IPS-NIHi11 (cell line): ENCODE data around the gene NKD1.
A peak's percentile ranks its signal among the peaks of the same experiment; 100 is the strongest.

Experiments
- DNase-seq: peaks from one replicate; pipeline ENCODE4 v3.0.0; 2012; ENCODE audit warnings: mixed read lengths, low spot score

Gene NKD1

DNA sequence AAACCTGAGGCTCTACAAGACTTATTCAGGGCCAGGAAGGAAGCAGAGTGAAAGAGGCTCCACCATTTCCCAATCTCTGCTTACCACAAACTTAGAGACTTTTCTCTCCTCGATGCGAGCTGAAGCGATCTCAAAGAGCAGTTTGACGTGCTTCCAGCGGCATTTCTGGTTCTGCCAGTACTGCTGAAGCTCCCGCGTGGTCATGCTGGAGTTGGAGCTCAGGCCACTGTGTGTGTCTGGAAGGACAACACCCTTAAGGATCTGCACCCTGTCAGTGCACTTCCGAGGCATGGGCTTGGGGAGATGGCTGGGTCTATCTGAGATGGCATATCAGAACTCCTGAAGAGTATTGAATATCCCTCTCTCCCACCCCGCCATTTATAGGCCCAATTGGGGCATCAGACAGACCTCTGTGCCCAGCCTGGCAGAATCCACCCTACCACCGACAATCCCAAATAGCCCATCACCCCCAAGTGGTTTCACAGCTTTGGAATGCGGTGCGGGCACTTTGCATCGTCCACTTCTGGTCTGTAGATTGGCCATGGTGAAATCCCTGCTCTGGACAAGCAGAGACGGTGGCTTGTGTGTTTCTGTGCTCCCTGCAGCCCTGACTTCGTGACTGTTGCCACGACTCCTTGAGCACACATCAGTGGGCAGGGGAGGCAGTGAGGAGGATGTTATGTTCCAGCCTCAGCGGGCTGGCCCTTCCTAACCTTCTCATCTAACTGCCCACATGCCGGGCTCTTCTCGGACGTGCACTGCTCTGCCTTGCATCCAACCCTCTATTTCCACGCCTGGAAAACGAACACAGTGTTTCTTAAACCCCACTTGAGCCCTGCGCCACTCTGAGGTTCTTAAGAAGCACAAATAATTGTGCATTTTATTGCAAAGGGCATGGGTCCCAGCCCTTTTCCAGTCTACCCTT is 127.8 kb downstream of the NKD1 start:
- DNase-seq, result no peak

DNA sequence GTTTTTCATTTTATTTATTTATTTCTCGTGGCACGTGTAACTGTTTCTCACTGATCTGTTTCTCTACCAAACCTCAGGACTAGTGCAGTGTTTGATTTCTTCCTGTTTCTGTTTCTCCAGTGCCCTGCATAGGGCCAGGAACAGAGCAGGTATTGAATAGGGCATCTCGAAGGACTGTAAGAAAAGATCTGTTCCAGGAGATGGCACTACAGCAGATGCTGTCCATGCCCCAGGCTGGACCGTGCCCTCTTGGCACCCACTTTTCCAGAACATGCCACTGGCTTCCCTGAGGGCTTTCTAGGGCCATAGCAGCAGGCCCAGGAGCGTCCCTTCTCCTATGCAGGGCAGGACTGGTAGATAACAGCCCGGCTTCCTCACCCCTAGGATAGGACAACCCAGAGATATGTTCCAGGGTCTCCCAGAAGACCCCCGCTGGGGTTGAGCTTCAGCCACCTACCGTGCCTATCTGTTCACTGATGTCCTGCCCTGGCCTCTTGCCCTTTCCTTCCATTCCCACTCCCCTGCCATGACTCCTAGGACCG is 128.6 kb downstream of the NKD1 start:
- no peak for DNase-seq

DNA sequence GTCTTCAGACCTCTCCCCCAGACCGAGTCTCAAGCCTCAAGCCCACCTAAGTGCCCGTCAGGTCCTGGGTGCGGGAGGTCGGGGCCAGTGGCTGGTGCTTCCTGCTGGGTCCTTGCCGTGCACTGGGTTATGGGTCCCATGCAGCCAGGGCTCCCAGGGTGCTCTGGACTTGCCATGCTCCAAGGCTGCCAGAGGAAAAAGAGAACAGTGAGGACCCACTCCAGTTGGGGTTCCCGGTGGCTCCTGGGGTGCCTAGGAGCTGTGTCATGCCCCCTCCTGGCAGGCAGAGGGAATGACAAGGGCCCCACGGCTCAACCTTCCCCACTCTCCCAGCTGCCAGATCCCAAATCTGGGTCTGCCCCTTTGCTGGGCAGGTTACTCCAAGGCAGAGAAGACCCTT is 129.2 kb downstream of the NKD1 start:
- DNase-seq, result peak; percentile 71

DNA sequence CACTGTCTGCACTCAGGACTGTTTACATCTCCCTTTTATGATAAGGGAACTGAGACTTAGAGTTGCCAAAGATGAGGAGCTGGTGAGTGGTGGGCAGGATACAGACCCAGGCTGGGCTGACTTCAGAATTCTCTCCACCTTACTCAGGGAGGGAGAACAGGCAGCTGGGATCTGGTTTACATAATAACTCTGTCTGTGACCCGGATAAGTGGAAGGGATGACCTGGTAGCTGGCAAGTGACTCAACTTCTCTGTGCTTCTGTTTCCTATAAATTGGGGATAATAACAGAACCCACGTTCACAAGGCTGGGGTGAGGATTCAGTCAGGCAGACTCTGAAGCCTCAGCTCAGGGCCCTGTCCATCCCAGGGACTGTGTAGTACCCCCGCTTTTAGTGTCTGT is 130.3 kb downstream of the NKD1 start:
- DNase-seq, result no peak

DNA sequence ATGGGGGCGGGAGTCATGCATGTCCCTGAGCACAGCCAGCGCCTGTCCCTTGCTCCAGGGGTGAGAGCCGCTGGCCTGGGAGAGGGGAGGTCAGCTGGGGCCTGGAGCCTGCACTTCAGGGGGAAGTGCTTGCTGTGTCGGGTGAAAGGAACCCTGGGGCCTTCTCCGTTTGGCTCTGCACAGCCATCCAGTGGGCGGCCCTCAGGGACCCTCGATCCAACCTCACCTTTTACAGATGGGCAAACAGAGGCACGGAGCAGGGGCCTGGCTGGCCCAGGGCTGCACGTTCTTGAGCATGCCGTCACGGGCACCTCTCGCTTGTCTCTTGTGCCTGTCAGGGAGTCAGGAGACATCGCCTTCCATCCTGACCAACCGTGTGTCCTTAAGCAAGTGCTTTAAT is 131.1 kb downstream of the NKD1 start:
- no peak for DNase-seq

DNA sequence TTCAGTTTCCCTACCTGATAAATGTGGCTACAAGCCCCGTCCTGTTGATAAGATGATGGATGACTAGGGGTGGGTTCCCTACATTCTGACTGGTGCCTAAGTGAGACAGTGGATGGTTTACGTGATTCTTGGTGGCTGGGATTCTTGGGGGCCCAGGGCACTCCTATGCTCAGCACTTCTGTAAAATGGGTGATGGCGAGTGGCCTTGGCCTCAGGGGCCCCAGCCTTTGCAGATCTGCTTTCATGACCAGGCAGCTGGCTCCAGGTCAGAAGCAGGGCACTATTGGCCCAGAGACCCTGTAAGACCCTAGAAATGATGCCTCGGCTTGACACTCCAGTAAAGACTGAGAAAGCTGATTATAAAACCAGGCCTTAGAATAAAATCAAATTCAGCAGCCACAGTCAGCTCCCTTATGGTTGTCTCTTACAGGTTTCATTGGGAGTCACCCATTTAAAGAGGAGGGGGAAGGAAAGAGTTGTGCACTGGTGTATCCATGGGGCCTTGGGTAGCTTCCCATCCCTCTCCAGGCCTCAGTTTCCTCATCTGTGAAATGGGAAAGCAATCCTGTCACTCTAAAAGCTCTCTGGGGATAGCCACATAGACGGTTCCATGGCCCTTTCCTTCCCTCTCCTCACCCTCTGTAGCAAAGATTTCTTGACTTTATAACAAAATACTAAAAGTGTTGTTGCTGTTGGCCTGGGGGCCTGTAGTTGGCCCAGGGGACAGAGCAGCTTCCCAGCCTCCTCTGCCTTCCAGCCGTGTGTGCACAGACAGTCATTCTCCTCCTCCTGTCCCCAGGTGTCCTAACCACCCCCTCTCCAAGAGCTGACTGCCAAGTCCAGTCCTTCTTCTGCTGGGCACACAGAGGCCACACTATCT is 131.7 kb downstream of the NKD1 start:
- DNase-seq, result no peak

DNA sequence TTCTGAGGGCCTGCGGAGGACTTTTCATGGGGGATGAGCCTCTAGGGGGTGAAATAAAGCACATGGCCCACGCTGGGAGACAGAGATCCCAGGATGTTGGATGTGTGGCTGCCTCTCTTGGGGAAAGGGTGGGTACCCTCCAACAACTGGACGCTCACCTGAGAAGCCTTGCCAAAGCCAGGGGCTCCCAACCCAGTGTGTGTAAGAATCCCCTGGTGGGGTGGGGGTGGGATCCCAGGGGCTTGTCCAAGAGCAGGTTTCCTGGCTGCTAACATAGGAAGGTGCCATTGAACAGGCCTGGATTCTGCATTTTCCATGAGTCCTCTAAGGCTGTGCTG is 132.3 kb downstream of the NKD1 start:
- DNase-seq, result no peak

DNA sequence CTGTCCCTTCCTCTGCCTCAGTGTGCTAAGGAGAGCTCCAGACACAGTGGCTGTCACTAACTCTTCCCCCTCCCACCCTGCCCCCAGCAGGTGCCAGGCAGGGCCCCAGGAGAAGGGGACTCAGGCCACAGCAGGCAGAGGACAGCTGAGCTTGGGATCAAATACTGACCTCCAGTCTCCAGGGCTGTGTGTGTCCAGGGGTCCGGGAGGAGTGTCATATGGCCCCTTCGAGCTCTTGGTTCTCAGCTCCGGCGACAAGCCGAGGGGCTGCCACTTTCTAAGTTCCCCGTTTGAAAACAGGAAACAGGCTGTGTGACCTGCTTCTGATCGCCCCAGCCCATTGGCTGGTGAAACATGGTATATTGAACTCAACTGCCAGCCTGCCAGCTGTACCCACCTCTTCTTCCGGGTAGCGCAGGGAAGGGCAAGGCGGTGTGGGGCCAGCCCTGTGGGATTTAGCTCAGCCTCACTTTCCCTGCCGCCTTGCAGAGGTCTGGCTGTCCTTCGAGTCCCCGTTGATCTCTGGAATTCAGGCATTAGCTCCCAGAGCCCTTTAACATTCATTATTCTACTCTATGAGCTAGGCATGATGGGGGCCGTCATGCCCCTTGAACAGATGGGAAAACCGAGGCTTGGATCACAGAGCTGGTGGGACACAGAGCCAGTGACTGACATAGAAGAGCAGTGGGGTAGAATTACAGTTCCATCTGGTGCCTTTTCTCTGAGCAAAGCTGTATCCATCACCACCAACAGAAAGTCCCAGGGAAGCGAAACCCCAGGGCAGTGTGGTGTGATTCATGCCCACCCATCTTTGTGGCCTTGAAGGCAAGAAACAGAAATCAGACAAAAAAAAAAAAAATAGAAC is 133.1 kb downstream of the NKD1 start, which contains the start of gene SNX20:
Gene SNX20, minus strand, starts transcription at position 292 of the 865 bp plus-strand sequence. CDS start 3,786 bp downstream, outside the sequence.
- DNase-seq, result no peak

DNA sequence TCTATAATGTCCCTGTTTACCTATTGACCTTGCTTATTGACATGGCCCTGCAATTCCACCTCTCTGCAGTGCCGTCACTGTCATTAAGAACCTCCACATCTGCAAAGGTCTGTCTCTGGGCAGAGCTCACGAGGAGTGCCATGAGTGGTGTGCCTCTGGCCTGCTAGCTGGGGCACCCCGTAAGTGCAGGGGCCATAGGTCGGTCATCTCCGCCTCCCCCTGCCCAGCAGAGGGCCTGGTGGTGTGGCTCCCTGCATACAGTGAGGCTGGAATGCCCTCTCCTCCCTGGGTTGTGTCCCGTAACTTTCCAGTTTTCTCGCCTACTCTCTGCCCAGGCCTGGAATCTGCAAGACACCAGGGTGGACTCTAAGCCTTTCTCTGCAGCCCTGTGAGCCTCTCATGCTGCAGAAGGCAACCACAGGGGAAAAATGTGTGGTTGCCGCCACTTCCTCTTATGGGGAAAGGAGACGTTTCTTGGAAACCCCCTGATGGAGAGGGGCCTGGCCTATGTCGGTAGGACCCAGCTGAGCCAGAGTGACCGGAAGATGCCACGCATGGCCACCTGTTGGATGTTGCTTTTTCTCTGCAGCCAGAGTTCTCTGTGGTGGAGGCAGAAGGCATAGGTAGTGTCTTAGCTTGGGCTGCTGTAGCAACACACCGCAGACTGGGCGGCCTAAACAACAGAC is 135.6 kb downstream of the NKD1 start:
- no peak for DNase-seq

DNA sequence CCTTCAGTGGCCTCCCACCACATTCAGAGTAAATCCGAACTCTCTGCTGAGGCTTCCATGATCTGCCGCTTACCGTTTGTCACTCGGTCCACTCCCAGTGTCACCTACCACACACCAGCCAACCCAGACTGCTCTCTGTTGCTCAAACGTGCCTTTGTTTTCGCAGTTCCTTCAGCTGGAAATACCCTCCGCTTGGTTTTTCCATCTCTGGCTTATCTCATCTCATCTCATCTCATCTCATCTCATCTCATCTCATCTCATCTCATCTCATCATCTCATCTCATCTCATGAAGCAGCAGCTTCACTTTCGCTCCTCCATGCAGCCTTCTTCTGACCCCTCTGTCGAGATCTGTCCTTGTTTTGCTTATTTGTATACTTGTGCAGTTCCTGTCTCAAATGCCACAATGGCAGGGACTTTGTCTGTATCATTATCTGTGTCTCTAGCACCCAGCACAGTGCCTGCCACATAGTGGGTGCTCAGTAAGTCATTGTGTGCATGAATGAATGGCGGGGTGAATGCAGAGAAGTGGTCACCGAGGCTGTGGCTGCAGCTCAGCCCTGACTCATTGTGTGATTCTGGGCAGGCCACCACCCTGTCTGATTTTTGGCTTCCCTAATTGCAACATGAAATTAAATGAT is 136.7 kb downstream of the NKD1 start:
- DNase-seq, result no peak

DNA sequence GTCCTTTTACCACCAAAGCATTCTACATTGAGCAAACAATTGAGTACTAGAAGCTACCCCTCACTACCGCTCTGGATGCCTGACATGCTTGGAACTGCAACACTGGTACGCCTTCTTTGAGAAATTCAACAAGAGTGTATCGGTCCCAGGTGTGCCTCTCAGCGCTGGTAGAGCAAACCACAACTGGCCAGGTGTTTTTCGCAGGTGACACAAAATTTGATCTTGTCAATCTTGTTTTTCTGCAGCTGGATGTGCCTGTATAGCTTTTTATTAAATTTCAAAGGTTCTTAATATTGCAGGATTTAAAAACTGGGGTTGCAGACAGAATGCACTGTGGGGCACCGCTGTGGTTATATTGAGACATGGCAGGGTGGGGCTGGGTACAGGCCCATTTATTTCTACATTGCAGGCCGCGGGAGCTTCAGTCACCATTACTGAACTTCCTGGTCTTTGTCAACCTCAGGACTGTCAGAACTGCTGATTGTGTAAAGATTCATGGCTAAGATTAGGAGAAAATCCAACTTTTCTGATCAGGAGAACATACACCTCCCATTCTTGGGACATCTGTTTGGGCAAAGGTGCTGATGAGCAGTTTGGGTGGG is 137.4 kb downstream of the NKD1 start:
- DNase-seq, result no peak

DNA sequence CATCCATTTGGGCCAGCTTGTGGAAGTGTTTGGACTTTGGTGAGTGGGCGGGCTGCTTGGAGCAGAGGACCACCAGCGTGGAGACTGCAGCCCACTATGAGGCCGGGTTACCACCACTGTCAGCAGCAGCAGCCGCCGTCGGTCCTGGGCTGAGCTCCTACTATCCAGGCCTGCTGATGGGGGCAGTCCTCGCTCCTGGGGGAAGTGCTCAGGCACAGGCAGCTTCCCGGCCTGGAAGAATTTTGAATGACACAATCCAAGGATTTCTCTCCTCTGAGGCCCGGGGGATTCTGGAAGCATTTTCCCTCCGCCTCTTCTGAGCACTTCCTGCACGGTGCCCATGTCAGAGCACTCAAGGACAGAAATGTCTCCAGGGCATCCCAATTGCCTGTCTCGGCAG is 139.9 kb downstream of the NKD1 start:
- no peak for DNase-seq

DNA sequence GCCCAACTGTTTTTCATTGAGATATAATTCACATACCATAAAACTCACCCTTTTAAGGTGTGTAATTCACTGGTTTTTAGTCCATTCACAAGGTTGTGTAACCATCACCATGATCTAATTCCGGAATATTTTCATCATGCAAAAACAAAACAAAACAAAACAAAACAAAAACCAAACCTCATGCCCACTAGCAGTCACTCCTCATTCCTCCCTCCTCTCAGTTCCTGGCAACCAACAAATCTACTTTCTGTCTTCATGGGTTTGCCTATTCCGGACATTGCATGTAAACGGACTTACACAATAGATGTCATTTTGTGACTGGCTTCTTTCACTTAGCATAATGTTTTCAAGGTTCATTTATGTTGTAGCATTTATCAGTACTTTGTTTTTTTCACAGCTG is 140.7 kb downstream of the NKD1 start:
- DNase-seq, result no peak

DNA sequence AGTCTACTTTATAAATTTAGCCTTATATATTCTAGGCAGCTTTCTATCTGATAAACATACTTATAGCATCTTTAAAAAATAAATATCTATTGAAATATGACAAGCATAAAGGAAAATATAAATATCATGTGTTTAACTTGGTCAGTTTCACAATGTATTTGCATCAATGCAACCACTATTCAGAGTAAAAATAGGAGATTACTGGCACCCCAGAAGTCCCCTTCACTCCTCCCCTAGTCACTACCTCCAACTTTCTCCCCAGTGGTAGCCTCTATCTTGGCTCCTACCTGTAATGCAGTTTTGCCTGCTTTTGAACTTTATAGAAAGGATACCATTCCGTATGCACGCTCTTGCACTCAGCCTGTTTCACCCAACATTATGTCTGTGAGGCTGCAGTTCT is 142.0 kb downstream of the NKD1 start:
- DNase-seq, result no peak

DNA sequence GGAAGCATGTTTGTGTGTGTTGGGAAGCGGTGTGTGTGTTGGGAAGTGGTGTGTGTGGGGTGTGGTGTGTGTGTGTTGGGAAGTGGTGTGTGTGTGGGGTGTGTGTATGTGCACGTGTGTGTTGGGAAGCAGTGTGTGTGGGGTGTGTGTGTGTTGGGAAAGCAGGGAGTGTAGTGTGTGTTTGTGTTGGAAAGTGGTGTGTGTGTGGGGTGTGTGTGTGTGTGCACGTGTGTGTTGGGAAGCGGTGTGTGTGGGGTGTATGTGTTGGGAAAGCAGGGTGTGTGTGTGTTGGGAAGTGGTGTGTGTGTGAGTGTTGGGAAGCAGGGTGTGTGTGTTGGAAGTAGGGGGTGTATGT is 144.4 kb downstream of the NKD1 start:
- no peak for DNase-seq

DNA sequence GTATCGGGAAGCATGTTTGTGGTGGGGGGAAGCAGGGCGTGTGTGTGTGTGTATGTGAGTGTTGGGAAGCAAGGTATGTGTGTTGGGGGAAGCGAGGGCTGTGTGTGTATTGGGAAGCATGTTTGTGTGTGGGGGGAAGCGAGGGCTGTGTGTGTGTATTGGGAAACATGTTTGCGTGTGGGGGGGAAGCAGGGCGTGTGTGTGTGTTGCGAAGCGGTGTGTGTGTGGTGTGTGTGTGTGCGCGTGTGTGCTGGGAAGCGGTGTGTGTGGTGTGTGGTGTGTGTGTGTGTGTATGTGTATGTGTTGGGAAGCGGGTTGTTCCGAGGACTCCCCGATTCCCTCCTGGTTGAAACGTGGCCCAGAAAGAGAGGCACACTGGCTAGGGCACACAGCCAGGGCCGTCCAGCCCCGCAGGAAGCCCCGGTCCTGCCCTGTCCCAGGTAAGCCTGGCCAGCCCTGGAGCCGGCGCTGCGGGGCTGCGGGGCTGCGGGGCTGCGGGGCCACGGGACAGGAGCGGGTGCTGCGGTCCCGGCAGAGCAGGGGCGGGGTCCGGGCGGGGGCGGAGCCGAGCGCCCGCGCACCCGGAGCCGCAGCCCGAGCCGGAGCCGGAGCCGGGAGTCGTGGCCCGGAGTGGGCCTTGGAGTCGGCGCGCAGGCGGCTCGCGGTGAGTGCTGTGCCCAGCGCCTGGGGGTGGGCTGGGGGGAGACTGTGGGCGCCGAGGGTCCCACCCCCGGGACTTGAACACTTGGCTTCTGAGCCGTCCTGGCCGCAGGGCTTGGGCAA is 145.0 kb downstream of the NKD1 start, which contains the start of gene NOD2:
Gene NOD2, plus strand, starts transcription at position 608 of the 783 bp plus-strand sequence. CDS start 5,890 bp downstream, outside the sequence.
- DNase-seq, result peak; percentile 94

DNA sequence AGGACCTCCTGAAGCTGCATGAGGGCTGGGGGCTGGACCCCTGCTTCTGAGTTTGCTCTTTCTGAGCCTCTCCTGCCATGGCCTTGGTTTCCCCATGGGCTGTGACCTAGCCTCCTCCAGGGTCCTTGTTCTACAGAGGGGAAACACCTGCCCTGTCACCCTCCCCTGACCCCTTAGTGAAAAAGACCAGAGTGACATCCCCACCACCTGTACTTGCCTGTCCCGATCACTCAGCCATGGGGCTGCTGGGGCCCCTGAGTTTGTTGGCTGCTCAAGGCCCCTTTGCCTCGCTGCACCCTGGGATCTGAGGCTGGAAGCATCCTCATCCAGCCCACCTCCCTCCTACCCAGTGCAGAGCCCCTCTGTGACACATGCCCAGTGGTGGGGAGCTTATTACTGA is 146.0 kb downstream of the NKD1 start:
- no peak for DNase-seq

DNA sequence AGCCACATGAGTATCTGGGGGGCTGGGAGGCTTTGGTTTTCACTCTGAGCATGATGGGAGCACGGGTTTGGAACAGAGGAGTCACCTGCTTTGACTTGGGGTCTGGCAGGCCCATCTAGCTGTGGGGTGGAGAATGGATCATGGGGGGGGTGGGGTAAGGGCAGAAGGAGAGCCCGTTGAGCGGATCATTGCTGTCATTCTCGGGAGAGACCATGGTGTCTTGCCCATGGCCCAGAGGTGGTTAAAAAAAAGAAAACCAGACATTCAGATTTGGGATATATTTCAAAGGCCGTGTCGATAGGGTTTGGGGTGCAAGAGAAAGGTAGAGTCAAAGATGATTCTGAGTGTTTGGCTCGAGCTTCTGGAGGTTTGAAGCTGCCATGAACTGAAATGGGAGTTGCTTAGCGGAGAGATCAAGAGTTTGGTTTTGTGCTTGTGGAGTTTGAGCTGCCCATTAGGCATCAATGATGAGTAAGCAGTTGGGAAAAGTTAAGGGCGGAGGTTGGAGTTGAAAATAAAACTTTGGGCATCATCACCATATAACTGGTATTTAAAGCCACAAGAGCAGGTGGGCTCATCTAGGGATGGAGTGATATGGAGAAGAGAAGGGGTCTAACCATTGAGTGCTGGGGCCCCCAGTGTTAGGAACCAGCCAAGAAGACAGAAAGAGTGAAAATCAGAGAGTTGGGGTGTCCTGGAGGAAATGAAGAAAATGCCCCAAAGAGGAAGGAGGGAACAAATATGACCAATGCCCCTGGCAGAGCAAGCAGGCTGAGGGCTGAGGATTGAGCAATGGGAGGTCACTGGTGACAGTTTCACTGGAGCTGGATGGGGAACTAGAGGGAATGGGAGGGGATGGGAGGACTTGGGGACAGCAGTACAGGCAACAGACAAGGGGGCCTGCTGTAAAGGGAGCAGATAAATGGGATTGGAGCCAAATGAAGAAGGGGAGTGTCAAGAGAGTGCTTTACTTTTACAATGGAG is 147.1 kb downstream of the NKD1 start:
- DNase-seq, result no peak
